Inflammatory macrophage treated with lipopolysaccharide for 1 hour (primary cell): ENCODE measurements around the gene UBTD2.
"Not testable (repeated sequence)": the region's sequence is repeated elsewhere in the genome, so short reads cannot be mapped to it uniquely, and the experiment has no call there.

Source experiments
- DNase-seq, 2 donors: peaks; one replicate each; pipeline ENCODE4 v3.0.0-alpha.2; 2020 to 2022

UBTD2 gene

GRCh38 chr5:172245046-172245445 is 38.5 kb downstream of the UBTD2 start:
- no peak for DNase-seq

GRCh38 chr5:172243302-172243701 is 40.3 kb downstream of the UBTD2 start:
- DNase-seq: no peak

GRCh38 chr5:172238334-172238733 is 45.2 kb downstream of the UBTD2 start:
- DNase-seq: no peak

- DNase-seq: no peak
Observed at GRCh38 chr5:172235827-172236736, 47.5 kb downstream of the UBTD2 start.

DNA sequence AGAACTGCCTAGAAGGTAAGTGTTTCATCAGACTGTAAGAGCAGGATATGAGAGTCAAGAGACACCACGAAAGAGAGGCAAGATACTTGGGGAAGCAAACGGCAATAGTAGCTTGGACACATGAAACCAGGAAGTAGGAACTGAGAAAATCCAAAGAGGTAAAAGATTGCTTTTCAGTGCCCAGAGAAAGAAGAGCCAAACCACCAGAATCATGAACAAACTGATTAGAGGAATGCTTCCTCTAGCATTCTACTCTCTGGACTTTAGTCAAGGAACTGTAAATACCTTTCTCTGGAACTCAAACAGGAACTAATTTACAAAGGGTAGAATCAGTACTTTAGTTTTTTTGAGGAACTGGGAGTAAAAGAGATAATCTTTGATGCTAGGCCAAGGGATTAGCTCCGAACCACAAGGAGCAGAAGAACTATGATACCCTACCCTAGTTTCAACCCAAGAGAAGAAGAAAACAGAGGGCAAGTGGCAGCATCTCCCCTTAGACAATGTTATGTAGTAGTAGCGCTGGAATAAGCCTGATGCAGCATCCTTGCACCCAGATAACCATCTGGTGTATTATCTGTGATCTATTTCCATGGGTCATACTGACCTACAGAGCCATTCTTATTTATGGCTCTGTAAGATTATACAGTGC is 48.3 kb downstream of the UBTD2 start:
- peak; percentile 22 to 32 for DNase-seq

DNA sequence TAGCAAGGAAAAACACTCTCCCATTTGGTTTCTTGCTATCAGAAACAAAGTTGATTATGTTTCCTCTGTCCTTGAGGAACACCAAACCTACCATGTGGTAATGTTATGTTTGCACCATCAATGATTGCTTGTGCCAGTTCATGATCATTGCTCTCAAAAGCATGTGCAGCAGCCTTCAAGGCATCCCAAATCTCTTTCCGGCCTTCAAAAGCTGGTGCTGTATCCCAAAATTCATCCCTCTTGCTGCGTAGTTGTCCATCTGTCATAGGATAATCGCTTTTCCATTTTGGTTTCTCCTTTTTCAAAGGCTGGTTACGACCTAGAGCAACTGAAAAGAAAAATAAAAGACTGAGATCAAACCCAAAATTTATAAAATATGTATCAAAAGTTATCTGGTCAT is 49.5 kb downstream of the UBTD2 start:
- no peak for DNase-seq

- DNase-seq: no peak
Observed at GRCh38 chr5:172229904-172230303, 53.7 kb downstream of the UBTD2 start.

- no peak for DNase-seq
Observed at GRCh38 chr5:172224996-172225395, 58.6 kb downstream of the UBTD2 start.

DNA sequence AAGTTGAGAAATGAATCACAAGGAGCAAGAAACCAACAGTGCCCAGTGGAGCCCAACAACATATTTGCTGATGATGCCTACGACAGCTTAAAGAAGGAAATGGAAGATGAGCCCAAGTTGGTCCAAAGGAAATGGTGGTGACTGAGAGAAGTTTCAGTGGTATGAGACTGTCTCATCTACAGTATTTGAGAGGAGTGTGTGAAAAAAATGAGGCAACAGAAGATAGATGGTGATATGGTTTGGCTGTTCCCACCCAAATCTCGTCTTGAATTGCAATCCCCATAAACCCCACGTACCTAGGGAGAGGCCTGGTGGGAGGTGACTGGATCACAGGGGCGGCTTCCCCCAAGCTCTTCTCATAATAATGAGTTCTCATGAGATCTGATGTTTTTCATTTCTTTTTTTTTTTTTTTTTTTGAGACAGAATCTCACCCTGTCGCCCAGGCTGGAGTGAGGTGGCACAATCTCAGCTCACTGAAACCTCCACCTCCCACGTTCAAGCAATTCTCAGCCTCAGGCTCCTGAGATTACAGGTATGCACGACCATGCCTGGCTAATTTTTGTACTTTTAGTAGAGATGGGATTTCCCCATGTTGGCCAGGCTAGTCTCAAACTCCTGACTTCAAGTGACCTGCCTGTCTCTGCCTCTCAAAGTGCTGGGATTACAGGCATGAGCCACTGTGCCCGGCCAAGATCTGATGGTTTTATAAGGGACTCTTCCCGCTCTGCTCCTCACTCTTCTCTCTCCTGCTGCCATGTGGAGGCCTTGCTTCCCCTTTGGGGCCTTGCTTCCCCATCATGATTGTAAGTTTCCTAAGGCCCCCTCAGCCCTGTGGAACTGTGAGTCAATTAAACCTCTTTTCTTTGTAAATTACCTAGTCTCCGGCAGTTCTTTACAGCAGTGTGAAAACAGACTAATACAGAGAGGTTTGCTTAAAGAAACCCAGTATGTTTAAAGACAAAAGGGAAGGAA is 59.4 kb downstream of the UBTD2 start:
- DNase-seq: no peak

DNA sequence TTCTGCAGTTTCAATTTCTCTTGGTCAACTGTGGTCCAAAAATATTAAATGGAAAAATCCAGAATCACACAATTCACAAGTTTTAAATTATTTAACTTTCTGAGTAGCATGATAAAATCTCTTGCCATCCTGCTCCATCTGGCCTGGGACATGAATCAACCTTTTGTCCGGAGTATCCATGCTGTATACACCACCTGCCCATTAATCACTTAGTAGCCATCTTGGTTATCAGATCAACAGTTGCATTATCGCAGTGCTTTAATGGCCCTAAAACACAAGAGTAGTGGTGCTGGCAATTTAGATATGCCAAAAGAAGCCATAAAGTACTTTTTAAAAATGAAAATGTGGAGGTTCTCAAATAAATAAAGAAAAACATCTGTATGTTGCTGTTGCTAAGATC is 64.3 kb downstream of the UBTD2 start:
- no peak for DNase-seq

- DNase-seq: no peak
Observed at GRCh38 chr5:172216345-172216744, 67.2 kb downstream of the UBTD2 start.

GRCh38 chr5:172213126-172213525 is 70.4 kb downstream of the UBTD2 start:
- no peak for DNase-seq

- DNase-seq: no peak
Observed at GRCh38 chr5:172211676-172212075, 71.9 kb downstream of the UBTD2 start.

DNA sequence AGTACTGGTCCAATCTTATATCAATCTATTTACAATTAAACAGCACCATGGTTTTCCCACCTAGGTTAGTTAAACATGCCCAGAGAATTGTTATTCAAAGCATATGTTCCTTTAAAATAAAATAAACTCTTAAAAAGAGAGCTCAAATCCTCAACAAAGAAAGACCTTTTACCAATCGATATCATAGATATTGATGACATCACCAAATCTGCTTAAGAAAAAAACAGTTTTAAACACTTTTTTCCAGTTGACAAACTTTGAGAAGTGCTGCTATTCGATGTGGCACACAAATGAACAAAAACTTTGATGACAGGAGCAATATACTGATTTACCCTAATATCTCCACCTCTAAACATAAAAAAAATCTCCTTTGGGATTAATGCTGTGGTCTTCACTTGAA is 73.8 kb downstream of the UBTD2 start:
- DNase-seq: no peak

- DNase-seq: no peak
Observed at GRCh38 chr5:172207511-172207910, 76.1 kb downstream of the UBTD2 start.

GRCh38 chr5:172205984-172206383 is 77.6 kb downstream of the UBTD2 start:
- peak in 1 of 2 donors; percentile 46 for DNase-seq

DNA sequence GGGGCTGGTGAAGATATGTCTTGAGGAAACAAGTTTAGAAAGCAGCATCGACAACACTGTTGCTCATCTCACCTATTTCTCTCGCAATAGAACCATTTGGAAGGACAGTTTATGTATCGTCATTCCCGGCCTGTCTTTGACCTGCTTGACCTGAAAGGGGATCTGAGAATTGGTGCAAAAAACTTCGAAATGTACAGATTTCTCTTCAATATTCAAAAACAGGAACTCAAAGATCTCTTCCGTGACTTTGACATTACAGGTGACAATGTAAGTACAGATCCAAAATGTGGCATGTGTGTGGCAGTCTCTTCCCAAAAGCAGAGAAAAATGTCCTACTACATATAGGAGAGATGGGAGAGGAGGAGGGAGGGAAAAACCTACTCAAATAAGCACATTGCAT is 83.1 kb downstream of the UBTD2 start:
- DNase-seq: no peak

DNA sequence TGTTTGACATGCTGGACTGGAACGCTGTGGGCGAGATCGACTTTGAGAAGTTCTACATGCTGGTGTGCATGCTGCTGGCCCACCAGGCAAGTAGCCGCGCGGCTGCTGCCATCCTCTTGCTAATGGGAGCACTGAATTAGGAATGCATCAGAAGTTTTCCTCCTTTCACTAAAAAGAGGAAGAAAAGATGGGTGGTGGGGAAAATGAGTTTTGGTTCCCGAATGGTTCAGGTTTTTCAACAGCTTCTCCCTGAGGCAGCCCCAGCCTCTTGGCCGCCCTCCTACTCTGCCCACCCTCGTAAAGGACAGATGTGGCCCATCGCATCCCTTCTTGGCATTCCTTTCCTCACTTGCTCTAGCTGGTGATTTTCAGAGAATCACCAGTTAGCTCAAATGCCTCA is 84.1 kb downstream of the UBTD2 start:
- DNase-seq: peak in 1 of 2 donors; percentile 30

GRCh38 chr5:172197775-172198174 is 85.8 kb downstream of the UBTD2 start:
- DNase-seq: not testable (repeated sequence)

- DNase-seq: no peak
Observed at GRCh38 chr5:172194985-172195774, 88.4 kb downstream of the UBTD2 start.

DNA sequence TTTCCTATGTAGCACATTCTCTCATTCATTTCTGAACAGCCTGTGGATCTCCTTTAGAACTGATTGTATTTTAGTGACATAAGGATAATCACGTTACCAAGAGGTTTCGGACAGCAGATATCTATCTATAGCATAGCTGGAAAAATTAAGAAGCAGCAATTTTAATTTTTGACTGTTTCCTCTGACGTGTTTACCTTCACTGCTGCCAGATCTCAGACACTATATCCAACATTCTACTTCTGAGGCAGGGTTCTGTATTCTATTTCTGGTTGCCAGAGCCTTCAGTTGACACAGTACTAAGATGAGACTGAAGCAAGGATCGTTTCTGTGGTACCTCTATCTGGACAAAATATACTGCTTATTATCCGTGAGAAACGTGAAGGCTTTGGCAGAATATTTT is 89.7 kb downstream of the UBTD2 start, which contains the start of gene EFCAB9:
TSS of gene EFCAB9 (plus strand) at position 301 of the 400 bp plus-strand sequence. CDS start at position 302, 1 bp downstream.
- no peak for DNase-seq

DNA sequence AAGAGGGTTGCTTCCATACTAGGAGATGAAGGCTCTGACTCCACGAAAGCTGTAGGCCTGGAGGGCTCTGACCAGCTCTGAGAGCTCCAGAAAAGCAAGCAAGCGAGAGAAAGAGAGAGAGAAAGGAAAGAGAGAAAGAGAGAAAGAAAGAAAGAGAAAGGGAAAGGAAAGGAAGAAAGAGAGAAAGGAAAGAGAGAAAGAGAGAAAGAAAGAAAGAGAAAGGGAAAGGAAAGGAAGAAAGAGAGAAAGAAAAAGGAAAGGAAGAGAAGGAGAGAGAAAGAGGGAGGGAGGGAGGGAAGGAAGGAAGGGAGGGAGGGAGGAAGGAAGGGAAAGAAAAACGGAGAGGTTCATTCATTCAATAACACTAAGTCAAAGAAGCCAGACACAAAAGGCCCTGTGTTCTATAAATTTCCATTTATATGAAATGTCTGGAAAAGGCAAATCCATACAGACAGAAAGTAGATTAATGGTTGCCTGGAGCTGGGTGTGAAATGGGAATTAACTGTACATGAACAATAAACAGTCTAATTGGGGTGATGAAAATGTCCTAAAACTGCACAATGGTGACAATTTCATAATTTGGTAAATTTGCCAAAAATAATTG is 93.8 kb downstream of the UBTD2 start:
- DNase-seq: no peak
